ENCODE results near the gene GNAO1.
A peak's percentile ranks its signal among the peaks of the same experiment; 100 is the strongest.

The GNAO1 gene

DNA sequence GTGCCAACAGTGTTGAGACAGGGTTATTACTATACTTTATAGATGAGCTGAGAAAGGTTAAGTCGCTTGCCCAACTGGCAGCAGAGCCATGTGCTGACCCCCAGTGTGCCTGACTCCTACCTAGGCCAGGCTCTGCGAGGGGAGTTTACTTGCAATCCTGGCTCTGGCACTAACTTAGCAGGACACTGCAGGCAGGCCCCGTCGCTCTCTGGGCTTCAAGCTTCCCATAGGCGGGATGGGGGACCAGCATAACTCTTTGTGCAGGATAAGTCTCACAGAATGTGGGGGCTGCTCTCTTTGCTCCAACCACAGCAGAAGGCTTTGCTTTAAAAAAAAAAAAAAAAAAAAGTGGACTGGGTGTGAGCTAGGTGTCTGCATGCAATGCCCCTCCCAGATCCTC, 102.7 kb downstream of the GNAO1 start:
- DNase-seq (ENCODE audit: low spot score) = no peak

DNA sequence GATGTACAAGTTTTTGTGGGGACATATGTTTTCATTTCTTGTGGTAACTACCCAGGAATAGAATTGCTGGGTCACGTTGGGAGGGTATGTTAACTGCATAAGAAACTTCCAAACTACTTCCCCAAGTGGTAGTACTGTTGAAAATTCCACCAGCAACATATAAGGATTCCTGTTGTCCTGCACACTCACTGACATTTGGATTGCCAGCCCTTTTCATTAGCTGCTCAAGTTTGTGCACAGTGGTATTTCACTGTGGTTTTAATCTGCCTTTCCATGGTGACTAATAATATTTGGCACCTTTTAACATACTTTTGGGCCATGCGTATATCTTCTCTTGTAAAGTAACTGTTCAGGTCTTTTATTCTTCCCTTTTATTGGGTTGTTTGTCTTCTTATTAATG, 103.3 kb downstream of the GNAO1 start:
- no peak for DNase-seq (ENCODE audit: low spot score)

DNA sequence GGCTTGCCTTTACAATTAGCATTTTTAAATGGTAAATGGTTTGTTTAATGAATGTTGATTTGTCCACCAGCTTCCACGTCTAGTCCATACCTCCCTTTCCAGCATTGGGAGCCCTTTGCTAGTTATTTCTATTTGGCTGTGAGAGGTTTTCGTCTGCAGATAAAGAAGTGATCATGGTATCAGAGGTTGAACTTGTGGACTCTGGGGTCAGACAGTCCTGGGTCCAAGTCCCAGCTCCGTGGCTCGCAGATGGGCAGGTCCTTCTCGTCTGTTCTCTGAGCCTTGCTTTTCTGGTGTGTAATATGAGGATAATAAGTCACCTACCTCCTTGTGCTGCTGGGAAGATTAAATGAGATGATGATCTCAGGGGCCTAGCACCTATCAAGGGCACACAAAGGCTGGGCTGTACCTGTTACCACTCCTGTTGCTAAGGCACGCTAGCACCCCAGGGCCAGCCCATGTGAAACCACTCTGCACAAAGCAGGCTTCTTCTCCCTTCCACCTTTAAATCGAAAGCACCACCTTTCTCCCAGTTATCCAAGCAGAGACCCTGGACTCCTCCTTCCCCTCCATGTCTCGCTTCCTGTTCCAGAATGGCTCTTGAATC, 103.9 kb downstream of the GNAO1 start:
- no peak for DNase-seq (ENCODE audit: low spot score)

DNA sequence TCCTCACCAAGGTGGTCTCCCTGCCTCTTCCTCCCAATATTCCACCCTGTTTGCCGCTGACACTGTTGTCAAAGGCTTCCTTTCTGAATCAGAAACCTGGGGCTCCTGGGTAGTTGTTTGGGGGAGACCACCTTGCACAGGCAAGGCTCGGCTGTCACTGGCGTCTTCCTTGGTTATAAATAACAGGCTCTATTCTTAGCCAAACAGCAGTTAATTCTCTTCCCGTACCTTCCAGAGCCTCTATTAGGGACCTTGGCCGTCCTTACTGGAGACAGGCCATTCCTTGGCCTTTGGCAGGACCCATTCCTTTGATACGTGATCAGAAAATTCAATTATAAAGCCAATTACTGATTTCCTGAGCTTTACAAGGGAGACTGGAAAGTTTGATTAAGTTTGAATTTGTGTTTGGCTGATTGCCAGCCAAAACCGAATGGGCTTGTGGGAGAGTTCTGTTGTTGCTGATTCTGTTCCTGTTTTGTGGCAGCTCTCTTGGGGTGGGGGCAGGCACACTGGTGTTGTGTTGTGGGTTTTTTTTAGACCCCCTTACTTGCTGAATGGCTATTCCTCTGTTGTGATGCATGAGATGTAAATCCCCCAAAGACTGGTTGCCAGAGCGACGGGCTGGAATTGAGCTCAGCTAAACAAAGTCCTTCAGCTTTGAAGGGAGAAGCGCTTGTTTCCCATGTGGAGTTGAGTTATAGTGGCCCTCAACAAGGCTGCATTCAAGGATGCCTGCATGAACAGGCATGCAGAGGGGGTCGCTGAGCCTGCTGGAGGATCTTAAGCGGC, 104.6 kb downstream of the GNAO1 start:
- peak; percentile 75 for DNase-seq (ENCODE audit: low spot score)

DNA sequence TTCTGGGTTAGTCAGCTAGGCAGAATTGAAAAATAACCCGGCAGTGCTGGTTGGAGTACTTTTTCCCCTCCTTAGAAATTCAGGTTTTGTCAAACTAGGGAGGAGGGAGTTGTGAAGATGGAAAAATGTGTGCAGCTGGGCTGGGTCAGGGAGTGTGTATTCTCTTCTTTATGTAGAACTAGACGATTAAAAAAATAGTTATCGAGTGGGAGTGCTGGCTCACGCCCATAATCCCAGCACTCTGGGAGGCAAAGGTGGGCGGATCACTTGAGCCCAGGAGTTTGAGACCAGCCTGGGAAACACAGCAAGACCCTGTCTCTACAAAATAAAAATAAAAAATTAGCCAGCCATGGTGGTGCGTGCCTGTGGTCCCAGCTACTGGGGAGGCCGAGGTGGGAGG, 106.4 kb downstream of the GNAO1 start:
- no peak for DNase-seq (ENCODE audit: low spot score)

DNA sequence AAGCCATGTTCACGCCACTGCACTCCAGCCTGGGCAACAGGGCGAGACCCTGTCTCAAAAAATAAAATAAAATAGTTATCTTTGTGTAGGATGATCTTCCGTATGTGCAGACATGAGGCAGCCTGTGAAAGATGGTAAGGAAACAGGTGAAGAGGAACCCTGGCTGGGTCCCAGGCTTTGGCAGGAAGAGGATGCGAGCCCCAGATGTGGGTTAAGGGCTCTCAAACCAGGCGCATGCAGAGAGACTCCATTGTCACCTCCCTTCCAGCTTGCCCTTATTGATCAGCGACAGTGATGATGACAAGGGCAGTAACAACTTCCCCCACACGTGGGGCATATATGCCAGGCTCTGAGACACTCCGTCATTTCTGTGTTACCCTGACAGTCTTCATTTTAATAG, 106.8 kb downstream of the GNAO1 start:
- DNase-seq (ENCODE audit: low spot score) = no peak

DNA sequence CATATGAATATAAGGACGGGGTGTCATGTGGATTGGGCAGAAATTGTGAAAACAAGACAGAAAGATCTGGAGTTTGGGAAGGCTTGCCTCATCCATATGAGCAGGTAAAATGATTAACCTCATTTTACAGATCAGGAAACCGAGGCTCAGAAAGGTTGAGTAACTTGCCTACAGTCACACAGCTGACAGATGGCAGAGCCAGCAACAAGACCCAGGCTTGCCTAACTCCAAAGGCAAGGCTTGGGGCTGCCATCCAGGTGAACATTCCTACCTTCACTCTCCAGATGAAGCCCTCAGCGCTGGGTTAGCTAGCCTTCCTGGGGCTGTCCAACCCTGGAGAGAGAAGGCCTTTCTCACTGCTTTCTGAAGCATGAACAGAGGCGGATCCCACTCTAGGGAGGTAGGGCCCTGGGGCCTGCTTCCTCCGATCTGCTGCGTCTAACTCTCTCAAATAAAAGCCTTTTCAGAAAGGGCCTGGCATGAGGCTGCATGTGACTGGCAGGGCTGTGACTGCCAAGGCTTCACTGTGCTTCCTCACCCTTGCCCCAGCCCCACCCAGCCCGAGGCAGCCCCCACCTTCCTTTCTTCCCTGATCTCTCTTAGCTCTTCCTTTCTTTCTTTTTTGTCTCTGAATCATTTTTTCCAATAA, 107.8 kb downstream of the GNAO1 start:
- DNase-seq (ENCODE audit: low spot score) = peak; percentile 96

DNA sequence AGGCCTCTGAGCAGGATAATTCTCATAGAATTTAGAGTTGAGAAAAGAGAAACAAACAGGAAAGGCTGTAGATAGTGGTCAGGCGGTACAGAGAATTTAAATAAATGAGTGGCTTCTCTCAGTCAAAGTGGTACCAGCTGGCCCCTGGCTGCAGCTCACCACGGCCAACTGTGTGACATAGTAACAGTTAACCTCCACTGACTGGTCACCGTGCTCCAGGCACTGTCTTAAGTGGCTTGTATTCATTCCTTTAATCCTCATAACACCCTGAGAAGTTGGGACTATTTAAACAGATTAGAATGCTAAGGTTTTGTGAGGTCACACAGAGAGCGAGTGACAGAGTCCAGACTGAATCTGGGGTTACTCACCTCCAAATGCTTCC, 108.9 kb downstream of the GNAO1 start:
- no peak for DNase-seq (ENCODE audit: low spot score)

DNA sequence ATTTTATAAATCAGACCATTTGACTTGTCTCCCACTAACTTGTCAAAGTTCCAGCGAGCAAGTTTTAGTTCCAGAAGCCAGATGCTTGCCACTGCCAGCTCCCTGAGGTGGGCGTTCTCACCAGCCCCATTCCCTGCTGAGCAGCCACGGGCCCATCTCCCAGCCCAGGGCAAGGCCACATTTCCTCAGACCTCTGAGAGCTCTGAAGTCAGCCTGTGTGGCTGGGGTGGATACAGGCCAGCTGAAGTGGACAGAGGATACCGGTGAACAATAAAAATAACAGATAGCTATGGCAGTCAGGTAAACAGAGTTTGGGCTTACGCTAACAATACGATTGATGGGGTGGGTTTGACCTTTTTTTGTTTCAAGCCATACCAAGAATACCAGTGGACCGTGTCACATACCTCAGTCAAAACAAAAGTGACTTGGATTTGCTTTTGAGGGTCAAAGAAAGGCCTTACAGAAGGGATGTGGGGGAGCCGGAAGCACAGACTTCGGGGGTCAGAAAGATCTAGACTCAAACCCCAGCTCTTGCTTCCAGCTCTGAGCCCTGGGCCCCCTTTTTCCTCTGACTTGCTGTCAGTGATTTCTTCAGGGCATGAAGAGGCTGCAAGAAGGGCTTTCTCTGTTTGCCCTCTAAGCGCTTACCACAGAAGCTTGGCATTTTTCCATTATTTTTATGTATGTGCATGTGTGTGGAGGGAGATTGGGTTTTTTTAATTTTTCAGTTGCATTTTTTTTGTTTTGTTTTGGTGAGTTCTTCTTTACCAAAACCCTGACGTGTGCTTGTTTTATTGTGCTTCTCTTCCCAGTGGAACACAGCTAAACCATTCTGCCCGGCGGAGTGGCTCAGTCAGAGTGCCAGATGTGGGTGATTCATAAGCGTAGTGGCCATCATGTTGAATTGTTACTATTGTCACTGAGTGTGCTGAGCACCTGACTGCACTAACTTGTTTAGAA, 109.9 kb downstream of the GNAO1 start:
- peak; percentile 80 for DNase-seq (ENCODE audit: low spot score)

DNA sequence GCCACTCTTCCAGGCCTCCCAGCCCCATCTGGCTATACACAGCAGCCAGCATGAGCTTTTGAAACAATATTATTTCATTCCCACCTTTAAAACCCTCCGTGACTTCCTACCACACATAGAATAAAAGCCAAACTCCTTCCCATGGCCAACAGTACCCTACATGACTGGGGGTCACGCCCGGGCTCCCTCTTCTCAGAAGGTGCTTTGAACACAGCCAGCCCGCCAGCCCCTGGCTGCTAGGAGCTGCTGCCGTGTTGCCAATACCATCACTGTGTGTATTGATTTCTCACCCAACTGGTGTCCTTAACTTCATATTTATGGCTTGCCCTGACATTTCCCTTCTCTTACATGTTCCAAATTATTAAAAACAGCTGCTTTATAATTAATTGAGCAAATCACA, 111.2 kb downstream of the GNAO1 start:
- no peak for DNase-seq (ENCODE audit: low spot score)

DNA sequence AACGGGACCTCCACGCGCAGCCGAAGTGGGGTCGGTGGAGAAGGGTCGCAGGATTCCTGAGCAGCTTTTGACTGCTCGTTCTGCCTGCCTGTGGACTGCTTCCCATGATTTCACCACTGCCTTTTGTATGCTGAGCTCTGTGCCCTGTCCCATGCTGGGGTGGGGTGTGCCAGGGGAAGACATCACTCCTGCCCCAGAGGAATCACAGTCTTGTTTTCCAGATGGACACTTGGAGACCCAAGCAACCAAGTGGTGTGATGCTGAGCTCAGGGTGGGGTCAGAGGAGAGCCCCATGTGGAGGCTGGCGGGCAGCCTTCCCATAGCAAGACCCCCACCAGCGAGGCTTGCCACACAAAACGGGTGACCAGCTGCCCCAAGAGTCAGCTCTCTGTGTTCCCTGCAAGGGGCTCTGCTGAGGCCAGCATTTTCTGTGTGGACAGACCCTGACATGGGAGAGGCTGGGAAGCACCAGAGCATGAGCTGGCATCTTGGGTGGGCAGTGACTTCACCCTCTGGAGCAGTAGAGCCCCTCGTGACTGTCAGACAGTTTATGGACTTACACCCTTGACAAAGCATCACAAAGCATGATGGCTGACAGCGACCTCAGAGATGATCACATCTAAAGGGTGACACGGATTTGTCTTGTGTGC, 111.9 kb downstream of the GNAO1 start:
- DNase-seq (ENCODE audit: low spot score) = peak; percentile 63

DNA sequence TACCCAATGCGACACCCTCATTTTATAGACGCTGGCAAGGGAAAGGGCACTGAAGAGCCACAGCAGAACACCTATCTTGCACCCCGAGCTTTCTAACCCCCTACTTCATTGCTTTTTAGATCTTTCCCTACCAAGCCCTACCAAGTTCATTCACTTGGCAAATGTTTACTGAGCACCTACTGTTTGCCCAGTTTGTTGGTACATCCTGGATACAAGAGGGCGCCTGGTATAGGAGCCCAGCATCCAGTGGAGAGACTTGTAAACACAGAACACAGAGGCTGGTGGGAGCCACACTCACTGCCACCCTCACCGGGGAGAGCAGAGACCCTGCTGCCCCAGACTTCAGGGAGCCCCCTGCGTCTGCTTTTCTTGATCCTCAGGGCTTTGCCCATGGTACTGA, 112.6 kb downstream of the GNAO1 start:
- DNase-seq (ENCODE audit: low spot score) = no peak

DNA sequence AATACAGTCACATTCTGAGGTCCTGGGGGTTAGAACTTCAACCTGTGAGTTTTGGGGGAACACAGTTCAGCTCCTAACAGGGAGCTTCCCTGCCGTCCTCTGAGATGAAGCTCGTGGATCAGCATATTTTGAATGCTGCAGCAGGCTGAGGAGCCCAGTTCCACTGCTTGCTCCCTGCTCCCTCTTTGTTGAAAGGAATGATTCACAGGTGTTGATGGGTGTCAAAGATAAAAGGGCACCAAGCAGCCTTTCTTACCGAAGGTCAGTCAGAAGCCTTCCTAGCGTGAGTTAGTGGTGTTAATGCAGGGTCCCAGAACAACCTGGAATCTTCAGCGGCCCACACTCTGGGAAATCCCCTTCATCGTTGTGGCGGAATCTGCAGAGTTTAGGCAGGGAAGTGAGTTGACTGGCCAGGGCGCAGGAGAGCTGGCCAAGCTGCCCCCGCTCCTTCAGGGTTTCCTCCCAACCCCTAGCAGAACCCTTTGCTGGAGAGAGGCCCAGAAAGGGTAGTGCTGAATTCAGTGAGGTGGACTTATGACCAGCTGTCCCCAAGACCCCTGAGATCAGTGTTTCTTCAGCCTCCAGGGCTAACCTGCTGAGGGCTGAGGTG, 114.8 kb downstream of the GNAO1 start:
- DNase-seq (ENCODE audit: low spot score) = no peak

DNA sequence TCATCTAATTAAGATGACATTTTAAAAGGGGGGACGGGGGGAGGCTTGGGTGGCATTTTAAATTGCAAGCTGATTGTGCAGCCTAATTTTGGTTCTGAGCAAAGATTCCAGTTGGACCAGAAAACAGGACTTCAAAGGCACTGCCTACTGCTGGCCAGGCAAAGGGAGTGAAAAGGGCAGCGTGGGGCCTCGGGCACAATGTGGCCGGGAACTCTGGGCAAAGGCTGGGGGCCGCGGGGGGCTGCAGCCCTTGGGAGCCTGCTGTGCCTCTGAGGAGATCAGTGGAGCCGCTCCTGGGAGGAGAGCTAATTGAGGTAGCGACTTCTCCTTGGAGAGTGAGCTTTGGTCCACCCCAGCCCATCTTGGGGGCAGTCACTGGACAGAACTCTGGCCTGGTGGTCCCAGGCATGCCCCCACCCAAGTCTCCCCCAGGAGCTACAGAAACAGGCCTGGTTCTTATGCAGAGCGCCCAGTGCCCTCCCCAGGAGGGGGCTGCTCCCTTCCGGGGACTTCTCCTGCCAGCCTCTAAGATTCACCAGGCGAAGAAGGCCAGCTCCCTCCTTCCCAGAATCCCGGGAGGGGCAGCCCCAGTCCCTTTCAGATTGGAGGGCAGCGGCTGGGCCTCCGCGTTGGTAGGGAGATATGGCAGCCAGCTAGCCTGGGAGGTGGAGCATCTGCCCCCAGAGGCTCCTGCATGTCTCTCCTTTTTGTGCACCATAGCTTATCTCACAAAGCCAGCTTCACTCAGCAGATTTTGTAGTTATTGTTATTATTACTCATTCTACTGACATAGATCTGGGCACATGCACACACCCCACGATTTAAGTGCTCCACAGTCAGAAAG, 115.6 kb downstream of the GNAO1 start:
- DNase-seq (ENCODE audit: low spot score) = peak; percentile 61

DNA sequence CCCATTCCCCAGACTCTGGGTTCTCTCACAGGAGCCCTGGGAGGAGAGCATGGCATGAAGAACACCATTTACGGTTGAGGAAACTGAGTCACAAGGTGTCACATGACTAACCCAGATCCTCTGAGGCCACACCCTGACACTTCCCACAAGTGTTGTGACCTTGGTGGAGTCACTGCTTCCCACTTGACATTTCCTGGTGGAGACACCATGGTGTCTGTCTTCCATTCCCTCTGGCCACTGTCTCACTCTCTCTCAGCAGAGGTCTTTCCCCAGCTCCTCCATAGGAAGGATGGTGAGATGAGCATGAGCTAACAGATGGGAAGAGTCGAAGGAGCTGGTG, 116.2 kb downstream of the GNAO1 start:
- no peak for DNase-seq (ENCODE audit: low spot score)

DNA sequence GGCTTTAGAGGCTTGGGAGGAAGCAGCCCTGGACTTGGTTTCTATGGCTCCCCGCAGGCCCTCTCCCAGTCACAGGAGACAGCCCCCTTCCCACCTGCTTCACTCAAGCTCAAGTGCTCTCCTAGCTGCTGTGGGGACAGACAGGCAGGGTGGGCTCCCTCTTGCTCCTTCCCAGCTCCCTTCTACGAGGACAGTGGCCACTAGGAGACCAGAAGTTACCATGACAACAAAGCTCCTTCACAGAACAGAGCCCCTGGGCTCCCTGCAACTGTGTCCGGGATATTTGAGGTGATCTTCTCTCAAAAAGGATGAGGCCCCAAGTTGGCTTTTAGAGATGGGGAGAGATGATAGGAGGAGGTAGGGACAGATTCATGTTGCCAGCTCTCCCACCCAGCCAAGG, 117.7 kb downstream of the GNAO1 start:
- DNase-seq (ENCODE audit: low spot score) = no peak

DNA sequence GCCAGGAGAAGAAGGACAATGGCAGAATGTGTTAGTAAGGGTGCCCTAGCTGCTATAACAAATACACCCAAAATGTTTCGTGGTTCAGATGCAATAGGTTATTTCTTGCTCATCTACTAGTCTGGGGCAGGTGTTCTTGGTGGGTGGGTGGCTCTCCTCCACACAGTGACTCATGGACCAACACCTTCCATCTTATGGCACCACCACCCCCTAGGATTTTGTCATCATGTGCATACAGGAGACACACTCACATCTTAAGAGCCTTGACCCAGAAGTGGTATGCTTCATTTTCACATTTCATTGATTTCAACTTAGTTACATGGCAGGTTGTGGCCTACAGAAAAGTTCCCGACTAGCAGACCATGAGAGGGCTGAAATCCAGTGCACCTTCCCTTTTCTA, 119.4 kb downstream of the GNAO1 start:
- DNase-seq (ENCODE audit: low spot score) = no peak

DNA sequence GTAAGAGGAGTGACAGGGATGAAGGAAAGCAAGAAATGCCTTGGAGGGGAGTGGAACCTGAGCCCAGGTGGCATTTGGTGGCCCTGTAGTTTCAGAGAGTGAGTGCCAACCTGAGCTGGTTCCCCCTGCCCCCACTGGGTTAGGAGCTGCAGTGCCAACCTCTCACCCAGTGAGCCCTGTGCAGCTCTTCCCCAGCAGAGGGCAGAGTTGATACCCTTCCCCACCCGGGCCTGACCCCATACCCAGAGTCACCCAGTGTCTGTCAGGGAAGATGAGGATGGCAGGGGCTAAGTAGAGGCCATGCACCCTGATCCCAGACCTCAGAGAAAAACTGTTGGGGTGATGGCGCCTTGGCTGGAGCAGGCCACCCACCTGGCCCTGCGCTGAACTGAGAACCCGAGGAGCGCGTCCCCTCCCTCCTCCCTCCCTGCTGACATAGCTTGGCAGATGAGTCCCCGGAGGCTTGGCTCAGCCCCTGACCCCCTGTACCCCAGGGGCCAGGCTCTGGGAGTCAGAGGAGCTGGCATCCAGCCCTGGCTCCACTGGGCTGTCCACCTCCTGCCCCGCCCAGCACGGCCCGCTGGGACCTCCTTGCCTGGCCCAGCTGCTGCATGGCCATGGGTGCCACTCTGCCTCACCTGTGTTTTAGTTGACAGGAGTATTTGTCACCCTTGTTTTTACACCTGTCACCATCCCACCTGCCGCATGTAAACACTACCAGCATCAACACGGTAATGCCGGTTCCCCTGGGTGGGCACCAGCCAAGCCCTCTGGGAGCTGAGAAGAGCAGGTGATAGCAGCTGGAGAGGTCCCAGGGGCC, 120.1 kb downstream of the GNAO1 start:
- no peak for DNase-seq (ENCODE audit: low spot score)

DNA sequence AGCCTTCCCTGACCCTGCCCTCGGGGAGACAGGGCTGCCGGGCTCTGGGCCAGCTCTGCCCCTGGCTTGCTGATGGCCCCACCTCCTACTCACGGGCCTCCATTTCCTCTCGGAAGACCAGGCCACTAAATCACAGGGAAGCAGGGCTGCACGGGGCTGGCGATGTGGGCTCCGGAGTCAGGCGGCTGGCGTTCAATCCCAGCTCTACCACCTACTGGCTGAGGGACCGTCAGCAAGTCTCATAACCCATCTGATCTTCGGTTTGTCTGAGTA, 120.7 kb downstream of the GNAO1 start:
- DNase-seq (ENCODE audit: low spot score) = no peak

DNA sequence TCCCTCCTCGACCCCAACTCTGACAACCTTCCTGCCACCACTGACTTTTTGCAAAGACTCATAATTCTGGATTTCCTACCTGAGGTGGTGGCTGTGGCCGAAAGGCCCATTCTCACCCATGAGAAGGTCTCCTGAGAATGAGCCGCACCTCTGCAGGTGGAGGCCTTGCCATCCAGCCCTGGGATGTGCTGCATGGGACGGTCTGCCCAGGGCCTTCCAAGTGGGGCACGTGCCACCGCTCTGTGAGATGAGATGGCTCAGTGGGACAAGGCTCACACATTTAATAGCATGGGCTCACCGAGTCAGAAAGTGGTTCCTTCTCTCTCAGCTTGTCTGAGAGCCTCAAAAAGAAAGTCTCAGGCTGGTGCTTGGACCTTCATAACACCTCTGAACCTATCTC, 121.3 kb downstream of the GNAO1 start:
- no peak for DNase-seq (ENCODE audit: low spot score)

All from Ammon's horn (tissue), 1 donor.